ENCODE results near the gene CD52.

CD52 gene

GRCh38 chr1:26351590-26352337, 34.0 kb downstream of the CD52 start (continued):
- TF ChIP-seq ZNF148 (tag by site-specific recombination; IDR thresholded peaks at IDR 0.05; ENCODE audit: borderline replicate concordance) (0 out of 2 replicates have a peak, but pooled peaks have one; percentile 48), ZNF391 (tag by site-specific recombination; IDR thresholded peaks at IDR 0.05; ENCODE audit: borderline replicate concordance, low read depth) (no peak), ZNF423 (tag by site-specific recombination; IDR thresholded peaks at IDR 0.05) (no peak), ZNF16 (tag by site-specific recombination; IDR thresholded peaks at IDR 0.05; ENCODE audit: low read depth) (no peak), ZNF645 (tag by site-specific recombination; IDR thresholded peaks at IDR 0.05) (no peak), ZNF501 (tag by site-specific recombination; IDR thresholded peaks at IDR 0.05) (no peak)

DNA sequence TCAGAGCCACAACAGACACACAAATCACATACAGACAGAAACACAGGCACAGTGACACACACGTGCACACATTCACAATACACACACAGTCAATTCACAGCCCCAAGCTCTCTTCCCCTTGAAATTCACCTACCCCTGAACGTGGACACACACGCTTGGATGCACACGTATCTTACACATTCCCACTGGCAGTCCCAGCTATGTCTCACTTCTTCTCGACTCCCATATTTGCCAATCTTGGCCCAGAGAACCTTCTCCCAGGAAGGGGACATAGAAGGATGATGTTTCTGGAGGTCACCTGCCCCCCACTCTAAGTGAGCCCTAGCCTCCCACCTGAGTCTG, 34.6 kb downstream of the CD52 start:
- no peak overlapping the region for H3K4me3 ChIP-seq (ENCODE audit: low read depth, low read length)
- H3K36me3 ChIP-seq (ENCODE audit: control insufficient read depth in 2 of 2, insufficient read depth in 1 of 2, low read length in 2 of 2), result no peaks in the 10 kb centered on the region
- H3K27ac ChIP-seq (ENCODE audit: extremely low read depth, low read depth, low read length), result no peak overlapping the region
- ChIA-PET CTCF (interaction anchor here (1.2 to 4.2 kb wide), 2 partner anchors 12 to 65 kb away, joined by 4 to 26 read pairs; no protein-coding TSS in a partner anchor), POLR2A (no interaction called here)
- no peaks in the 10 kb centered on the region for H3K9me3 ChIP-seq (ENCODE audit: control insufficient read depth, insufficient read depth, low read depth, low read length)
- no peaks in the 10 kb centered on the region for H3K4me1 ChIP-seq (ENCODE audit: control insufficient read depth, insufficient read depth, low read length)
- TF ChIP-seq ZNF707 (tag by site-specific recombination; IDR thresholded peaks at IDR 0.05) (no peak), ZNF571 (tag by site-specific recombination; IDR thresholded peaks at IDR 0.05) (no peak), ZNF239 (tag by site-specific recombination; IDR thresholded peaks at IDR 0.05) (no peak), ZNF350 (tag by site-specific recombination; IDR thresholded peaks at IDR 0.05) (no peak), MZF1 (tag by site-specific recombination; IDR thresholded peaks at IDR 0.05; ENCODE audit: borderline replicate concordance) (no peak)
- TF ChIP-seq, protein P1, sequence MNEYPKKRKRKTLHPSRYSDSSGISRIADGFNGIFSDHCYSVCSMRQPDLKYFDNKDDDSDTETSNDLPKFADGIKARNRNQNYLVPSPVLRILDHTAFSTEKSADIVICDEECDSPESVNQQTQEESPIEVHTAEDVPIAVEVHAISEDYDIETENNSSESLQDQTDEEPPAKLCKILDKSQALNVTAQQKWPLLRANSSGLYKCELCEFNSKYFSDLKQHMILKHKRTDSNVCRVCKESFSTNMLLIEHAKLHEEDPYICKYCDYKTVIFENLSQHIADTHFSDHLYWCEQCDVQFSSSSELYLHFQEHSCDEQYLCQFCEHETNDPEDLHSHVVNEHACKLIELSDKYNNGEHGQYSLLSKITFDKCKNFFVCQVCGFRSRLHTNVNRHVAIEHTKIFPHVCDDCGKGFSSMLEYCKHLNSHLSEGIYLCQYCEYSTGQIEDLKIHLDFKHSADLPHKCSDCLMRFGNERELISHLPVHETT (tag by site-specific recombination; IDR thresholded peaks at IDR 0.05), result no peak

- POLR2A ChIA-PET, result no interaction called here
- no peaks in the 10 kb centered on the region for H3K9me3 ChIP-seq (ENCODE audit: control insufficient read depth, insufficient read depth, low read depth, low read length)
- no peaks in the 10 kb centered on the region for H3K36me3 ChIP-seq (ENCODE audit: control insufficient read depth in 2 of 2, insufficient read depth in 1 of 2, low read length in 2 of 2)
- no peaks in the 10 kb centered on the region for H3K4me1 ChIP-seq (ENCODE audit: control insufficient read depth, insufficient read depth, low read length)
- H3K4me3 ChIP-seq (ENCODE audit: low read depth, low read length), result no peak overlapping the region
- CTCF ChIA-PET, result interaction anchor here (1.2 to 4.2 kb wide), 3 partner anchors 11 to 64 kb away, joined by 4 to 26 read pairs (median 9); no protein-coding TSS in a partner anchor
- H3K27ac ChIP-seq (ENCODE audit: extremely low read depth, low read depth, low read length), result no peak overlapping the region
- no peak for TF ChIP-seq ZNF114 (tag by site-specific recombination; IDR thresholded peaks at IDR 0.05)
- TF ChIP-seq SP7 (tag by site-specific recombination; IDR thresholded peaks at IDR 0.05), result peak; percentile 20; the same call in 1 of the 2 replicates
- no peak for TF ChIP-seq ZNF530 (tag by site-specific recombination; IDR thresholded peaks at IDR 0.05; ENCODE audit: low read depth)
- peak; percentile 96 for TF ChIP-seq GLIS1 (tag by site-specific recombination; IDR thresholded peaks at IDR 0.05)
- peak; percentile 82 for TF ChIP-seq ZNF768 (tag by site-specific recombination; IDR thresholded peaks at IDR 0.05)
- TF ChIP-seq ZNF555 (tag by site-specific recombination; conservative IDR thresholded peaks at IDR 0.05), result no peak
These were observed 35.6 kb downstream of the CD52 start for GRCh38 chr1:26353210-26353859.

Measured in HEK293 (cell line).